HEK293 (cell line): ENCODE measurements around the gene SPIRE2.

Experiments used
- CTCF ChIA-PET: fragments of 350-600 bp; formaldehyde crosslinking; extraction: SDS; loops from one replicate; lab custom pipeline; 2021; ENCODE audit warnings: antibody characterized with exemption; lab: Yijun Ruan, JAX
- POLR2A ChIA-PET: fragments of 300-600 bp; formaldehyde crosslinking; extraction: SDS; loops from one replicate; lab custom pipeline; 2020; ENCODE audit warnings: antibody characterized with exemption, inconsistent platforms; lab: Yijun Ruan, JAX
- H3K27ac ChIP-seq: fragments of 200-500 bp; sonication (Bioruptor generic); 2 replicates; pipeline ENCODE4 v1.5.1; 2014; ENCODE audit warnings: low read depth, low read length, control low read depth, inconsistent platforms; ENCODE audit errors: extremely low read depth
- H3K36me3 ChIP-seq, 2 experiments: fragments of 200-500 bp in 1 of 2; sonication (Bioruptor generic) in 1 of 2; 1 replicate in 1 of 2; 2 replicates in 1 of 2; pipeline ENCODE4 v1.5.1; 2014 to 2017; ENCODE audit warnings: inconsistent platforms in 2 of 2, low read length in 2 of 2; ENCODE audit not compliant: control insufficient read depth in 2 of 2, insufficient read depth in 1 of 2
- H3K4me1 ChIP-seq: fragments of 200-500 bp; sonication (Bioruptor generic); 2 replicates; pipeline ENCODE4 v1.5.1; 2014; ENCODE audit warnings: mild to moderate bottlenecking, low read length, inconsistent platforms; ENCODE audit not compliant: control insufficient read depth, insufficient read depth
- H3K4me3 ChIP-seq: 2 replicates; pipeline ENCODE4 v1.5.1; 2011; ENCODE audit warnings: low read depth, mild to moderate bottlenecking, control low read depth, low read length, moderate library complexity
- H3K9me3 ChIP-seq: fragments of 200-500 bp; sonication (Bioruptor generic); 2 replicates; pipeline ENCODE4 v1.5.1; 2014; ENCODE audit warnings: low read depth, low read length, inconsistent platforms; ENCODE audit not compliant: control insufficient read depth, insufficient read depth
- GFI1B ChIP-seq: fragments of 450-650 bp; formaldehyde crosslinking; IDR thresholded peaks from 2 replicates; pipeline ENCODE4 v1.5.1; 2016; ENCODE audit warnings: missing biosample characterization, missing genetic modification characterization
- GLI2 ChIP-seq: fragments of 450-650 bp; formaldehyde crosslinking; IDR thresholded peaks from 2 replicates; pipeline ENCODE4; 2017; ENCODE audit warnings: missing biosample characterization, missing genetic modification characterization, low read depth, borderline replicate concordance
- KLF8 ChIP-seq: fragments of 450-650 bp; formaldehyde crosslinking; IDR thresholded peaks from 2 replicates; pipeline ENCODE4 v1.5.1; 2016; ENCODE audit warnings: missing biosample characterization, missing genetic modification characterization
- KLF9 ChIP-seq: fragments of 450-650 bp; formaldehyde crosslinking; IDR thresholded peaks from 2 replicates; pipeline ENCODE4 v1.5.1; 2016; ENCODE audit warnings: missing biosample characterization, missing genetic modification characterization, low read depth
- RBAK ChIP-seq: fragments of 450-650 bp; formaldehyde crosslinking; IDR thresholded peaks from 2 replicates; pipeline ENCODE4 v1.5.1; 2016; ENCODE audit warnings: missing biosample characterization, missing genetic modification characterization
- SCRT2 ChIP-seq: fragments of 450-650 bp; formaldehyde crosslinking; IDR thresholded peaks from 2 replicates; pipeline ENCODE4 v1.5.1; 2016; ENCODE audit warnings: missing biosample characterization, missing genetic modification characterization
- SP7 ChIP-seq: fragments of 450-650 bp; formaldehyde crosslinking; IDR thresholded peaks from 2 replicates; pipeline ENCODE4 v1.5.1; 2016; ENCODE audit warnings: missing biosample characterization, missing genetic modification characterization
- ZBTB8A ChIP-seq: fragments of 450-650 bp; formaldehyde crosslinking; IDR thresholded peaks from 2 replicates; pipeline ENCODE4 v1.5.1; 2016; ENCODE audit warnings: missing biosample characterization, missing genetic modification characterization
- ZFP41 ChIP-seq: fragments of 450-650 bp; formaldehyde crosslinking; IDR thresholded peaks from 2 replicates; pipeline ENCODE4 v1.5.1; 2016; ENCODE audit warnings: missing biosample characterization, missing genetic modification characterization, borderline replicate concordance
- ZNF16 ChIP-seq: fragments of 450-650 bp; formaldehyde crosslinking; IDR thresholded peaks from 2 replicates; pipeline ENCODE4 v1.5.1; 2016; ENCODE audit warnings: low read depth, missing biosample characterization, missing genetic modification characterization
- ZNF274 ChIP-seq, 2 experiments: fragments of 200-500 bp in 1 of 2; fragments of 450-650 bp in 1 of 2; sonication (Bioruptor generic) in 1 of 2; formaldehyde crosslinking in 1 of 2; IDR thresholded peaks; 2 replicates each; pipeline versions ENCODE4 v1.5.1 to v1.6.1; 2014 to 2016; ENCODE audit warnings: borderline replicate concordance in 1 of 2, inconsistent platforms in 1 of 2, low read length in 1 of 2, missing biosample characterization in 1 of 2, missing genetic modification characterization in 1 of 2
- ZNF433 ChIP-seq: fragments of 450-650 bp; formaldehyde crosslinking; IDR thresholded peaks from 2 replicates; pipeline ENCODE4 v1.5.1; 2016; ENCODE audit warnings: missing biosample characterization, missing genetic modification characterization, low read depth
- ZNF510 ChIP-seq: fragments of 450-650 bp; formaldehyde crosslinking; IDR thresholded peaks from 2 replicates; pipeline ENCODE4 v1.5.1; 2018; ENCODE audit warnings: mild to moderate bottlenecking, missing genetic modification characterization, missing biosample characterization; ENCODE audit not compliant: insufficient replicate concordance
- ZNF600 ChIP-seq: fragments of 450-650 bp; formaldehyde crosslinking; IDR thresholded peaks from 2 replicates; pipeline ENCODE4 v1.5.1; 2016; ENCODE audit warnings: missing biosample characterization, missing genetic modification characterization
- TF ChIP-seq, protein P1 (sequence below): fragments of 450-650 bp; formaldehyde crosslinking; IDR thresholded peaks from 2 replicates; pipeline ENCODE4 v1.5.1; 2016; ENCODE audit warnings: missing biosample characterization, missing genetic modification characterization
- TF ChIP-seq, protein P2 (sequence below): fragments of 450-650 bp; formaldehyde crosslinking; IDR thresholded peaks from 2 replicates; pipeline ENCODE4 v1.5.1; 2016; ENCODE audit warnings: missing biosample characterization, missing genetic modification characterization
- TF ChIP-seq, protein P3 (sequence below): fragments of 450-650 bp; formaldehyde crosslinking; IDR thresholded peaks from 2 replicates; pipeline ENCODE4 v1.5.1; 2016; ENCODE audit warnings: missing biosample characterization, missing genetic modification characterization
- TF ChIP-seq, protein P4 (sequence below): fragments of 450-650 bp; formaldehyde crosslinking; IDR thresholded peaks from 2 replicates; pipeline ENCODE4 v1.5.1; 2017; ENCODE audit warnings: missing biosample characterization, missing genetic modification characterization

The SPIRE2 gene

DNA sequence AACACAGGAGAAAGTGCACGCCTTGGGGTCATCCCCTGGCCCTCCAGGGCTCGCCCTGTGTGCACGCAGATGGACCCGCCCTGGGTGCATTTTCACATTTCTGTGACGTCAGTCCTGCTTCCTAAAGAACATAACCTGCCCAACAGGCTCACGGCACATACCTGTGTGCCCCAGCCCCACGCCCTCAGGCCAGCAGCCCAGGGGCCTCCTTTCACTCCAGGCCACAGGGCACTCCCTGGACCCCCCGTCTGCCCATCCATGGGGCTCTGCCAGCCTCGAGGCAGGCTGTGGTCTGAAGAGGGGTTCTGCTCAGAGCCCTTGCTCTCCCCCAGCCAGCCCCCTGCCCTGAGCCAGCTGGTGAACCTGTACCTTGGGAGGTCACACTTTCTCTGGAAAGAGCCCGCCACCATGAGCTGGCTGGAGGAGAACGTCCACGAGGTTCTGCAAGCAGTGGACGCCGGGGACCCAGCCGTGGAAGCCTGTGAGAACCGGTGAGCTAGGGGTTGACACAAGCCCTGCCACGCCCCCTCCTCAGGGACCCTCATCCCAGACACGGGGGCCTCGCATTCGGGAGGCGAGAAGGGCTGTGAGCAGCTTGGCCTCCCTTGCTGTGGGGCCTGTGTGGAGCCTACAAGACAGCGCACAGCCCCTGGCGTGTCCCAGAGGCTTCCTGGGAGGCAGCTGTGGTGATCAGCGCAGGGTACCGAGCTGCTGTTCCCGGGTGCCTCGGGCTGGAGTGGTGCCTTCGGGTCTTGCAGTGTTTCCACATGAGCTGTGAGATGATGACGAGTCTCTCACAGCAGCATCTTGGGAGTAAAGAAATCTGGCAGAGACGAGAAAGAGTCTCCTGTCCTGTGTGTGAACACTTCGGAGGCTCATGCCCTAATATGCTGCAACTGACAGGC, 76.6 kb downstream of the SPIRE2 start:
- Histone ChIP-seq H3K27ac (no peak overlapping the region), H3K36me3 (peaks cover 8 to 71% of the 10 kb centered on the region in 2 experiments; a peak in 2 of 3 replicates), H3K4me1 (no peaks in the 10 kb centered on the region), H3K9me3 (no peaks in the 10 kb centered on the region), H3K4me3 (no peak overlapping the region)
- ChIA-PET CTCF (no interaction called here), POLR2A (interaction anchor here (0.5 to 1.4 kb wide), 3 partner anchors 16 to 31 kb away, joined by 4 to 6 read pairs (median 5); partner anchors contain the start of gene TCF25)
- peak; percentile 43; the same call in 1 of the 2 replicates for TF ChIP-seq KLF9 (tag by site-specific recombination)
- no peak for TF ChIP-seq SCRT2 (tag by site-specific recombination)

DNA sequence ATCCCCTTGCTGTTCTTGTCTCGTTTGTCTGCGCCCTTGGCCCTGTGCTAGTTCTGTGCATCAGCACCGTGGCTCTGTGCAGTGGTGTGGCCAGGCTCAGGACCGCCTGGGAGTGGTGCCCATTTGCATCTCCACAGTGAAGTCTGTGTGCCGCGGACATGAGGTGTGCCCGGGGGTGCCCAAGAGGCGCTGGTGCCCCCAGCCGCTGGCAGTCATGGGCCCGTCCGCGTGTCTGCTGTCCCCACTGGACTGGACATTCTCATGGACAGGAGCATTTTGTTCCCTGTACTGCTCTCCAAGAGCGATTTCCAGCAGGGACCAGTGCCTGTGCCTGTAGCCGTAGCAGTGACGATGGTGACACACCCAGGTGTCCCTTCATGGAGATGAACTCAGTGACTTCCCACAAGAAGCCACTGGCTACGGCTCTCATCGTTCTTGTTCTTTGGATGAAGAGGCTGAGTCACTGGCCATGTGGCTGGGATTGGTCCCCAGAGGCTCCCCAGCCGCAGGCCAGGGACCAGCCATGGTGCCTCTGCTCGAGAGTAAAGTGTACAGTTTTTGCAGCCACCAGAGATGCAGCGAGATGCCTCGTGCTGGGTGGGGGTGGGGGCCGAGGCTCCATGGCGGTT, 77.3 kb downstream of the SPIRE2 start:
- ChIA-PET POLR2A (interaction anchor here (0.5 to 1.4 kb wide), 3 partner anchors 16 to 64 kb away, joined by 3 to 5 read pairs (median 3); partner anchors contain the start of gene TCF25), CTCF (interaction anchor here (1.0 kb wide), 1 partner anchor 9 kb away, joined by 4 read pairs; no protein-coding TSS in a partner anchor)
- H3K4me1 ChIP-seq = no peaks in the 10 kb centered on the region
- TF ChIP-seq GFI1B (tag by site-specific recombination) = no peak
- TF ChIP-seq, protein P1, sequence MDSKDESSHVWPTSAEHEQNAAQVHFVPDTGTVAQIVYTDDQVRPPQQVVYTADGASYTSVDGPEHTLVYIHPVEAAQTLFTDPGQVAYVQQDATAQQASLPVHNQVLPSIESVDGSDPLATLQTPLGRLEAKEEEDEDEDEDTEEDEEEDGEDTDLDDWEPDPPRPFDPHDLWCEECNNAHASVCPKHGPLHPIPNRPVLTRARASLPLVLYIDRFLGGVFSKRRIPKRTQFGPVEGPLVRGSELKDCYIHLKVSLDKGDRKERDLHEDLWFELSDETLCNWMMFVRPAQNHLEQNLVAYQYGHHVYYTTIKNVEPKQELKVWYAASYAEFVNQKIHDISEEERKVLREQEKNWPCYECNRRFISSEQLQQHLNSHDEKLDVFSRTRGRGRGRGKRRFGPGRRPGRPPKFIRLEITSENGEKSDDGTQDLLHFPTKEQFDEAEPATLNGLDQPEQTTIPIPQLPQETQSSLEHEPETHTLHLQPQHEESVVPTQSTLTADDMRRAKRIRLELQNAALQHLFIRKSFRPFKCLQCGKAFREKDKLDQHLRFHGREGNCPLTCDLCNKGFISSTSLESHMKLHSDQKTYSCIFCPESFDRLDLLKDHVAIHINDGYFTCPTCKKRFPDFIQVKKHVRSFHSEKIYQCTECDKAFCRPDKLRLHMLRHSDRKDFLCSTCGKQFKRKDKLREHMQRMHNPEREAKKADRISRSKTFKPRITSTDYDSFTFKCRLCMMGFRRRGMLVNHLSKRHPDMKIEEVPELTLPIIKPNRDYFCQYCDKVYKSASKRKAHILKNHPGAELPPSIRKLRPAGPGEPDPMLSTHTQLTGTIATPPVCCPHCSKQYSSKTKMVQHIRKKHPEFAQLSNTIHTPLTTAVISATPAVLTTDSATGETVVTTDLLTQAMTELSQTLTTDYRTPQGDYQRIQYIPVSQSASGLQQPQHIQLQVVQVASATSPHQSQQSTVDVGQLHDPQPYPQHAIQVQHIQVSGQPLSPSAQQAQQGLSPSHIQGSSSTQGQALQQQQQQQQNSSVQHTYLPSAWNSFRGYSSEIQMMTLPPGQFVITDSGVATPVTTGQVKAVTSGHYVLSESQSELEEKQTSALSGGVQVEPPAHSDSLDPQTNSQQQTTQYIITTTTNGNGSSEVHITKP (tag by site-specific recombination) = no peak
- 0 out of 2 replicates have a peak, but pooled peaks have one; percentile 18 for TF ChIP-seq KLF8 (tag by site-specific recombination)
- no peak for TF ChIP-seq ZNF16 (tag by site-specific recombination)
- no peak for TF ChIP-seq ZNF510 (tag by site-specific recombination)
- TF ChIP-seq ZNF433 (tag by site-specific recombination) = no peak
- TF ChIP-seq, protein P2, sequence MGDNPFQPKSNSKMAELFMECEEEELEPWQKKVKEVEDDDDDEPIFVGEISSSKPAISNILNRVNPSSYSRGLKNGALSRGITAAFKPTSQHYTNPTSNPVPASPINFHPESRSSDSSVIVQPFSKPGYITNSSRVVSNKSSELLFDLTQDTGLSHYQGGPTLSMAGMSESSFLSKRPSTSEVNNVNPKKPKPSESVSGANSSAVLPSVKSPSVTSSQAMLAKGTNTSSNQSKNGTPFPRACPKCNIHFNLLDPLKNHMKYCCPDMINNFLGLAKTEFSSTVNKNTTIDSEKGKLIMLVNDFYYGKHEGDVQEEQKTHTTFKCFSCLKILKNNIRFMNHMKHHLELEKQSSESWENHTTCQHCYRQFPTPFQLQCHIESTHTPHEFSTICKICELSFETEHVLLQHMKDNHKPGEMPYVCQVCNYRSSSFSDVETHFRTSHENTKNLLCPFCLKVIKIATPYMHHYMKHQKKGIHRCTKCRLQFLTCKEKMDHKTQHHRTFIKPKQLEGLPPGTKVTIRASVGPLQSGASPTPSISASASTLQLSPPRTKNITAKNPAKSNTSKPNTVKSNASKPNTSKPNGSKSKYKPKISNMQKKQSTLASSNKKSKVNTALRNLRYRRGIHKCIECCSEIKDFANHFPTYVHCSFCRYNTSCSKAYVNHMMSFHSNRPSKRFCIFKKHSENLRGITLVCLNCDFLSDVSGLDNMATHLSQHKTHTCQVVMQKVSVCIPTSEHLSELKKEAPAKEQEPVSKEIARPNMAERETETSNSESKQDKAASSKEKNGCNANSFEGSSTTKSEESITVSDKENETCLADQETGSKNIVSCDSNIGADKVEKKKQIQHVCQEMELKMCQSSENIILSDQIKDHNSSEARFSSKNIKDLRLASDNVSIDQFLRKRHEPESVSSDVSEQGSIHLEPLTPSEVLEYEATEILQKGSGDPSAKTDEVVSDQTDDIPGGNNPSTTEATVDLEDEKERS (tag by site-specific recombination) = no peak
- TF ChIP-seq ZBTB8A (tag by site-specific recombination) = no peak
- no peak for TF ChIP-seq ZFP41
- TF ChIP-seq, protein P3, sequence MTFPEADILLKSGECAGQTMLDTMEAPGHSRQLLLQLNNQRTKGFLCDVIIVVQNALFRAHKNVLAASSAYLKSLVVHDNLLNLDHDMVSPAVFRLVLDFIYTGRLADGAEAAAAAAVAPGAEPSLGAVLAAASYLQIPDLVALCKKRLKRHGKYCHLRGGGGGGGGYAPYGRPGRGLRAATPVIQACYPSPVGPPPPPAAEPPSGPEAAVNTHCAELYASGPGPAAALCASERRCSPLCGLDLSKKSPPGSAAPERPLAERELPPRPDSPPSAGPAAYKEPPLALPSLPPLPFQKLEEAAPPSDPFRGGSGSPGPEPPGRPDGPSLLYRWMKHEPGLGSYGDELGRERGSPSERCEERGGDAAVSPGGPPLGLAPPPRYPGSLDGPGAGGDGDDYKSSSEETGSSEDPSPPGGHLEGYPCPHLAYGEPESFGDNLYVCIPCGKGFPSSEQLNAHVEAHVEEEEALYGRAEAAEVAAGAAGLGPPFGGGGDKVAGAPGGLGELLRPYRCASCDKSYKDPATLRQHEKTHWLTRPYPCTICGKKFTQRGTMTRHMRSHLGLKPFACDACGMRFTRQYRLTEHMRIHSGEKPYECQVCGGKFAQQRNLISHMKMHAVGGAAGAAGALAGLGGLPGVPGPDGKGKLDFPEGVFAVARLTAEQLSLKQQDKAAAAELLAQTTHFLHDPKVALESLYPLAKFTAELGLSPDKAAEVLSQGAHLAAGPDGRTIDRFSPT (tag by site-specific recombination) = peak; percentile 67
- TF ChIP-seq, protein P4, sequence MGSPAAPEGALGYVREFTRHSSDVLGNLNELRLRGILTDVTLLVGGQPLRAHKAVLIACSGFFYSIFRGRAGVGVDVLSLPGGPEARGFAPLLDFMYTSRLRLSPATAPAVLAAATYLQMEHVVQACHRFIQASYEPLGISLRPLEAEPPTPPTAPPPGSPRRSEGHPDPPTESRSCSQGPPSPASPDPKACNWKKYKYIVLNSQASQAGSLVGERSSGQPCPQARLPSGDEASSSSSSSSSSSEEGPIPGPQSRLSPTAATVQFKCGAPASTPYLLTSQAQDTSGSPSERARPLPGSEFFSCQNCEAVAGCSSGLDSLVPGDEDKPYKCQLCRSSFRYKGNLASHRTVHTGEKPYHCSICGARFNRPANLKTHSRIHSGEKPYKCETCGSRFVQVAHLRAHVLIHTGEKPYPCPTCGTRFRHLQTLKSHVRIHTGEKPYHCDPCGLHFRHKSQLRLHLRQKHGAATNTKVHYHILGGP (tag by site-specific recombination) = no peak
- TF ChIP-seq ZNF274 (IDR thresholded peaks at IDR 0.05; ENCODE audit: low read length) = no peak
- no peak for TF ChIP-seq ZNF274 (tag by site-specific recombination; IDR thresholded peaks at IDR 0.05; ENCODE audit: borderline replicate concordance)
- no peak for TF ChIP-seq GLI2
- TF ChIP-seq ZNF600 (tag by site-specific recombination) = no peak
- TF ChIP-seq SP7 (tag by site-specific recombination) = no peak
- no peak for TF ChIP-seq RBAK (tag by site-specific recombination)
- peaks cover 8 to 67% of the 10 kb centered on the region in 2 experiments; a peak in 2 of 3 replicates for H3K36me3 ChIP-seq
- H3K4me3 ChIP-seq = no peak overlapping the region
- no peak overlapping the region for H3K27ac ChIP-seq
- no peaks in the 10 kb centered on the region for H3K9me3 ChIP-seq
